OCI-LY7 (cell line): Measurements from ENCODE around the gene CEBPZOS.

Experiments
- CTCF ChIP-seq: fragments of 200-600 bp; sonication (generic); conservative IDR thresholded peaks from 2 replicates; pipeline ENCODE4 v1.5.1; 2014; ENCODE audit warnings: mild to moderate bottlenecking, antibody characterized with exemption, low read length, moderate library complexity, mixed read lengths
- EZH2phosphoT487 ChIP-seq: fragments of 200-600 bp; sonication (generic); IDR thresholded peaks from 2 replicates; pipeline ENCODE4 v1.6.1; 2018; ENCODE audit warnings: low read depth, borderline replicate concordance, mild to moderate bottlenecking, mixed run types, antibody characterized with exemption, low read length, moderate library complexity, mixed read lengths

DNA sequence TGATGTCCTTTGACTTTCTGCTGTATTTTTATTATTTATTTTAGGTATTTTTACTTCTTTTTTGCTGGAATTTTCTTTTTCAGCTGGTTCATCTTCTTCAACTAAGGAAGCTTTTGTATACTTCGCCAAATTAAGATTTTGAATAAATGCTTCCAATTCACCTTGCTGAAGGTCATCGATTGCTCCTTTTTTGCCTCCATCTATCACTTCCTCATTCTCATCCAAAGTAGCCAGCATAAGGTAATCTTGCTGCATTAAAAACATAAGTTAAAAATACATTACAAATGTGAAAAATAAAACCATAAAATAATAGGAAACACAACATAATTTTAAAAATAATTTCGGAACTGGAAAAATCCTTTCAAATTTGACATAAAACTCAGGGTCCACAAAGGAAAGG lies 32.5 kb downstream of the CEBPZOS start:
- no peak for TF ChIP-seq CTCF
- no peak for TF ChIP-seq EZH2phosphoT487
